K562 (cell line): ENCODE measurements around the gene HOXC11. TPM values are rescaled to one million over a fixed set of nuclear protein-coding genes. Genes with fewer than 3 reads are reported as not detected.
A peak's percentile ranks its signal among the peaks of the same experiment; 100 is the strongest.

Experiments used
- ATAC-seq: fragments of 200-7000 bp; cut with Tn5 transposase; 3 replicates; pipeline ENCODE4 v1.9.1; 2020; ENCODE audit warnings: moderate library complexity
- BruUV-seq: library from RNA; stranded (reverse); fragments of 400-500 nt; replicated peaks from 2 replicates; lab custom pipeline; 2021; lab: Mats Ljungman, UMichigan
- CTCF ChIA-PET: fragments of 300-600 bp; formaldehyde crosslinking; extraction: SDS; loops from one replicate; lab custom pipeline; 2021; ENCODE audit warnings: low intra/inter-chr PET ratio; lab: Yijun Ruan, JAX
- POLR2A ChIA-PET: fragments of 300-600, 350-650 bp; sonication (Branson Sonifier 250); formaldehyde crosslinking; extraction: SDS; loops from one replicate; lab custom pipeline; 2021; ENCODE audit warnings: antibody characterized with exemption, inconsistent platforms; lab: Yijun Ruan, JAX
- DNase-seq, 4 experiments: peaks; one replicate each; pipeline versions ENCODE4 v3.0.0 to v3.0.0-alpha.2; 2011 to 2018; ENCODE audit warnings: low spot score in 3 of 4, mixed read lengths in 3 of 4; ENCODE audit errors: extremely low read depth in 1 of 4
- FAIRE-seq: peaks from 2 replicates; lab custom pipeline; 2011; peaks lifted over from hg19 to GRCh38; lab: Jason Lieb, UNC
- H2AFZ ChIP-seq: 2 replicates; pipeline ENCODE4 v1.6.0; 2011; ENCODE audit warnings: low read depth, low read length, control low read depth, inconsistent platforms
- H3K27ac ChIP-seq: fragments of 200-600 bp; 3 replicates; pipeline ENCODE4 v1.8.0; 2011; ENCODE audit warnings: low read depth, mild to moderate bottlenecking, control low read depth, inconsistent platforms, low read length, moderate library complexity, mixed read lengths; ENCODE audit errors: extremely low read depth
- H3K27me3 ChIP-seq, 2 experiments: fragments of 300-600 bp in 1 of 2; 2 replicates in 1 of 2; 3 replicates in 1 of 2; pipeline versions ENCODE4 v1.6.0 to v1.8.0; 2011; ENCODE audit warnings: inconsistent platforms in 2 of 2, low read length in 2 of 2, mild to moderate bottlenecking in 1 of 2, mixed read lengths in 1 of 2, moderate library complexity in 1 of 2; ENCODE audit not compliant: control insufficient read depth in 2 of 2, insufficient read depth in 2 of 2
- H3K36me3 ChIP-seq: fragments of 300-600 bp; 3 replicates; pipeline ENCODE4 v1.8.0; 2011; ENCODE audit warnings: mild to moderate bottlenecking, low read length, inconsistent platforms; ENCODE audit not compliant: control insufficient read depth, insufficient read depth
- H3K4me1 ChIP-seq, 2 experiments: fragments of 200-600 bp in 1 of 2; replicated peaks in 1 of 2; 2 replicates in 1 of 2; 3 replicates in 1 of 2; pipeline versions ENCODE4 v1.5.1 to v1.8.0; 2011; ENCODE audit warnings: inconsistent platforms in 2 of 2, low read length in 2 of 2, mild to moderate bottlenecking in 1 of 2, mixed read lengths in 1 of 2, moderate library complexity in 1 of 2; ENCODE audit not compliant: control insufficient read depth in 2 of 2, insufficient read depth in 2 of 2
- H3K4me2 ChIP-seq: 2 replicates; pipeline ENCODE4 v1.6.1; 2011; ENCODE audit warnings: low read length, control low read depth, inconsistent platforms, mixed read lengths; ENCODE audit not compliant: insufficient read depth
- H3K4me3 ChIP-seq: fragments of 200-600 bp; sonication (generic), shearing (Covaris generic); 2 replicates; pipeline ENCODE4 v1.5.1; 2016; ENCODE audit warnings: control low read depth, inconsistent platforms
- H3K79me2 ChIP-seq: fragments of 200-600 bp; 3 replicates; pipeline ENCODE4 v1.8.0; 2011; ENCODE audit warnings: low read length, inconsistent platforms; ENCODE audit not compliant: control insufficient read depth, insufficient read depth
- H3K9ac ChIP-seq, 2 experiments: 2 replicates each; pipeline versions ENCODE4 v1.6.0 to v1.6.1; 2011; ENCODE audit warnings: low read depth in 2 of 2, low read length in 2 of 2, control low read depth in 1 of 2, inconsistent platforms in 1 of 2, mild to moderate bottlenecking in 1 of 2, mixed read lengths in 1 of 2; ENCODE audit not compliant: insufficient read depth in 1 of 2
- H3K9me1 ChIP-seq: one replicate; pipeline ENCODE4 v1.6.0; 2011; ENCODE audit warnings: inconsistent platforms, mild to moderate bottlenecking, low read length, moderate library complexity; ENCODE audit not compliant: control insufficient read depth, insufficient read depth
- H3K9me3 ChIP-seq: replicated peaks from 2 replicates; pipeline ENCODE4 v1.5.1; 2011; ENCODE audit warnings: low read depth, low read length, inconsistent platforms; ENCODE audit not compliant: control insufficient read depth, insufficient read depth
- H4K20me1 ChIP-seq: replicated peaks from 2 replicates; pipeline ENCODE4 v1.6.1; 2011; ENCODE audit warnings: low read length, inconsistent platforms, mixed read lengths; ENCODE audit not compliant: control insufficient read depth, insufficient read depth
- FOXK2 ChIP-seq, 2 experiments: fragments of 450-650 bp; IDR thresholded peaks in 1 of 2; conservative IDR thresholded peaks in 1 of 2; 2 replicates each; pipeline ENCODE4 v1.6.1; 2016; ENCODE audit warnings: low read depth in 2 of 2, mild to moderate bottlenecking in 1 of 2
- MEIS2 ChIP-seq: fragments of 450-650 bp; IDR thresholded peaks from 2 replicates; pipeline ENCODE4 v1.6.1; 2014; ENCODE audit warnings: mild to moderate bottlenecking; ENCODE audit not compliant: partially characterized antibody
- SMARCE1 ChIP-seq: fragments of 450-650 bp; IDR thresholded peaks from 2 replicates; pipeline ENCODE4 v1.7.1; 2016; ENCODE audit warnings: mild to moderate bottlenecking
- ZBTB7A ChIP-seq: IDR thresholded peaks from 2 replicates; pipeline ENCODE4 v1.6.1; 2011; ENCODE audit warnings: low read depth, mild to moderate bottlenecking, low read length, moderate library complexity, borderline replicate concordance; ENCODE audit not compliant: control insufficient read depth
- WGBS: fragments of 100-300 bp; shearing (Covaris generic); methylation state at CpG from one replicate; pipeline ENCODE4 v1.1.6; 2016; ENCODE audit warnings: low coverage, mixed read lengths; ENCODE audit not compliant: insufficient coverage; ENCODE audit errors: missing lambda C conversion rate; 5-methylcytosine and 5-hydroxymethylcytosine counted together
- in situ Hi-C: fragments of 300-500 bp; cut with MboI; formaldehyde crosslinking; loops from 4 replicates; pipeline ENCODE4 v1.15.0; 2018; ENCODE audit warnings: inconsistent platforms, mixed read lengths
- intact Hi-C: fragments of 100-400 bp; cut with micrococcal nuclease; formaldehyde crosslinking; loops from 2 replicates; pipeline ENCODE4 v1.14.2; 2022
- polyA plus RNA-seq, 8 experiments: library from polyadenylated mRNA; depleted of rRNA in 4 of 8; stranded (reverse) in 5 of 8; unstranded in 3 of 8; fragments of >200 nt; fragmentation: Nextera tagmentation in 2 of 8; fragmentation: Illumina TruSeq in 1 of 8; extraction: Ambion mirVana in 2 of 8; extraction: Trizol in 1 of 8; gene quantifications; 2 replicates each; pipeline versions ENCODE4 v1.2.1 to v1.2.3, GENCODE V29; 2011 to 2014; ENCODE audit warnings: inconsistent platforms in 1 of 8, missing spikeins in 1 of 8
- total RNA-seq, 7 experiments: library from RNA; depleted of rRNA in 6 of 7; stranded (reverse); fragments of >200 nt in 6 of 7; fragmentation: Illumina TruSeq in 2 of 7; extraction: Trizol in 2 of 7; gene quantifications; 2 replicates each; pipeline versions ENCODE4 v1.2.1 to v1.2.3, GENCODE V29; 2011 to 2021; ENCODE audit warnings: low replicate concordance in 1 of 7
- TF ChIP-seq, protein P1 (sequence below), 2 experiments: IDR thresholded peaks in 1 of 2; conservative IDR thresholded peaks in 1 of 2; 2 replicates each; pipeline ENCODE4 v1.6.1; 2016; ENCODE audit warnings: low read depth in 2 of 2, mild to moderate bottlenecking in 1 of 2, missing compliant biosample characterization in 1 of 2, missing genetic modification characterization in 1 of 2, moderate library complexity in 1 of 2
- TF ChIP-seq, protein P2 (sequence below): fragments of 450-650 bp; IDR thresholded peaks from 2 replicates; pipeline ENCODE4 v1.6.1; 2018; ENCODE audit warnings: mild to moderate bottlenecking, low read depth; ENCODE audit not compliant: partially characterized antibody
- TF ChIP-seq, protein P3 (sequence below): fragments of 450-650 bp; IDR thresholded peaks from 2 replicates; pipeline ENCODE4 v1.6.1; 2016
- TF ChIP-seq, protein P4 (sequence below), 3 experiments: fragments of 200-800 bp in 1 of 3; sonication (Bioruptor generic) in 1 of 3; sonication (generic) in 1 of 3; formaldehyde crosslinking in 1 of 3; IDR thresholded peaks; 2 replicates each; pipeline versions ENCODE4 v1.6.1 to v1.8.0; 2016 to 2022; ENCODE audit warnings: mild to moderate bottlenecking in 2 of 3, missing compliant biosample characterization in 2 of 3, missing genetic modification characterization in 2 of 3, missing genetic modification reagents in 1 of 3

The HOXC11 gene
- total and polyA plus RNA-seq, 9 of the 15 experiments (the other 6 are each of a cell fraction or from before 2014, with no cell fraction given) = not detected

DNA sequence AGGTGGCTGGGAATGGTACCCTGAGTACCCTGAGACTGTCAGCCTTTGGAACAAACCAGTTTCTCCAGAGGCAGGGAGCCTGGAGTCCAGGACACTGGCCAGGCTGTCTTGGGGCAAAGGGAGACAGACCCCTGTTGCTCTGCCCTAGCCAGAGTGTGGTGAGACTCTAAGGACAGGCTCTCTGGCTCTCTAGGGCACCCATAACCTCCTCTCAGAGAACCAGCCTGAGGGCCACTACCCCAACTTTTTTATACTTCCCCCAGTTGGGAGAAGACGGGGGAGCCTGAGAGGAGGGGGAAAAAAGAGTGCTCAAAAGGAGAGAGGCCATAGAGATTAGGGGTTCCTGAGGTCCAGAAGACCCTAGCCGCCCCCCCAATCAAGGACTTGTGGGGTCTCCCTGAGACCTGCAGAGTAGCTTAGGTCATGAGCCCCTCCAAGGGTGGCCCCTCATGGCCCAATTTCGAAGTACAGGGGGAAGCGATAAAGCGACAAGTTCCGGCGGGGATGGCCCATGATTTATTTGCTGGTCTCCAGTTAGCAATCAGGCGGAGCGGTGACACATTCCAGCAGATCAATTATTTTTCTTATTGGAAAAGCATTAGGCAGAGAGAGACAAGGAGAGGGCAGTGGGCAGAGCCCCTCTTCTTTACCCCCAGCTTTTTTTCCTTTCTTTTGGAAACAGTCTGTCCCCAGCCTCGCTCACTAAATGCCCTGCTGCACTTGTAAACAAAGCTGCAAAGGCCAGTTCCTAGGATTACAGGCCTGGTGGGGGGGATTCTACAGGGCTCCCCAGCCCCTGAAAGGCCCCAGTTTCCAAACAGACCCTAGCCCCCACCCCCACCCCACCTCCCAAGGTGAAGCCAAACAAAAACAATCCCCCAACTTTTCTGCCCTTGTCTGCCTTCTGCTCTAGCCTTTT lies 37.4 kb downstream of the HOXC11 start:
- peak overlapping the region; percentile 59; the same call in 1 of the 3 replicates for H3K27ac ChIP-seq
- intact Hi-C loops = loop anchor here (10.0 kb wide), 1 partner anchor 284 kb away; no protein-coding TSS in a partner anchor
- no peaks in the 10 kb centered on the region for H3K36me3 ChIP-seq
- H3K79me2 ChIP-seq = no peaks in the 10 kb centered on the region; the same call in 2 of the 3 replicates
- CTCF ChIA-PET = interaction anchor here (0.9 kb wide), 1 partner anchor 191 kb away, joined by 3 read pairs; no protein-coding TSS in a partner anchor
- H3K9me3 ChIP-seq = no peaks in the 10 kb centered on the region
- H3K4me1 ChIP-seq = peaks cover 14 to 23% of the 10 kb centered on the region in 2 experiments
- H3K9me1 ChIP-seq = no peaks in the 10 kb centered on the region
- peak overlapping the region; percentile 82 for H2AFZ ChIP-seq
- H4K20me1 ChIP-seq = no peaks in the 10 kb centered on the region; the same call in 1 of the 2 replicates
- no TSS peak for BruUV-seq
- WGBS = 64% methylated on average over 7 of the region's 10 CpGs
- FAIRE-seq (no peak), ATAC-seq (no peak; the same call in 1 of the 3 replicates), DNase-seq (no peak)
- H3K4me3 ChIP-seq = no peak overlapping the region
- peak overlapping the region; percentile 68 for H3K4me2 ChIP-seq
- POLR2A ChIA-PET = interaction anchor here (0.8 to 0.9 kb wide), 2 partner anchors 14 to 191 kb away, joined by 3 read pairs; no protein-coding TSS in a partner anchor
- H3K9ac ChIP-seq = peak overlapping the region; percentile 68 to 85; a peak in 2 of 4 replicates
- in situ Hi-C loops = no loop called here
- H3K27me3 ChIP-seq = no peaks in the 10 kb centered on the region
- 0 out of 2 replicates have a peak, but pooled peaks have one; percentile 30 for TF ChIP-seq ZBTB7A
- no peak for TF ChIP-seq SMARCE1
- peak; percentile 62 for TF ChIP-seq MEIS2
- TF ChIP-seq, protein P1, sequence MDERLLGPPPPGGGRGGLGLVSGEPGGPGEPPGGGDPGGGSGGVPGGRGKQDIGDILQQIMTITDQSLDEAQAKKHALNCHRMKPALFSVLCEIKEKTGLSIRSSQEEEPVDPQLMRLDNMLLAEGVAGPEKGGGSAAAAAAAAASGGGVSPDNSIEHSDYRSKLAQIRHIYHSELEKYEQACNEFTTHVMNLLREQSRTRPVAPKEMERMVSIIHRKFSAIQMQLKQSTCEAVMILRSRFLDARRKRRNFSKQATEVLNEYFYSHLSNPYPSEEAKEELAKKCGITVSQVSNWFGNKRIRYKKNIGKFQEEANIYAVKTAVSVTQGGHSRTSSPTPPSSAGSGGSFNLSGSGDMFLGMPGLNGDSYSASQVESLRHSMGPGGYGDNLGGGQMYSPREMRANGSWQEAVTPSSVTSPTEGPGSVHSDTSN (CRISPR knock-in tag; IDR thresholded peaks at IDR 0.05; ENCODE audit: low read depth) = no peak
- TF ChIP-seq, protein P1 (tag; conservative IDR thresholded peaks at IDR 0.05; ENCODE audit: low read depth) = peak; percentile 59
- TF ChIP-seq, protein P2, sequence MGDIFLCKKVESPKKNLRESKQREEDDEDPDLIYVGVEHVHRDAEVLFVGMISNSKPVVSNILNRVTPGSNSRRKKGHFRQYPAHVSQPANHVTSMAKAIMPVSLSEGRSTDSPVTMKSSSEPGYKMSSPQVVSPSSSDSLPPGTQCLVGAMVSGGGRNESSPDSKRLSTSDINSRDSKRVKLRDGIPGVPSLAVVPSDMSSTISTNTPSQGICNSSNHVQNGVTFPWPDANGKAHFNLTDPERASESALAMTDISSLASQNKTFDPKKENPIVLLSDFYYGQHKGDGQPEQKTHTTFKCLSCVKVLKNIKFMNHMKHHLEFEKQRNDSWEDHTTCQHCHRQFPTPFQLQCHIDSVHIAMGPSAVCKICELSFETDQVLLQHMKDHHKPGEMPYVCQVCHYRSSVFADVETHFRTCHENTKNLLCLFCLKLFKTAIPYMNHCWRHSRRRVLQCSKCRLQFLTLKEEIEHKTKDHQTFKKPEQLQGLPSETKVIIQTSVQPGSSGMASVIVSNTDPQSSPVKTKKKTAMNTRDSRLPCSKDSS = no peak
- TF ChIP-seq, protein P3, sequence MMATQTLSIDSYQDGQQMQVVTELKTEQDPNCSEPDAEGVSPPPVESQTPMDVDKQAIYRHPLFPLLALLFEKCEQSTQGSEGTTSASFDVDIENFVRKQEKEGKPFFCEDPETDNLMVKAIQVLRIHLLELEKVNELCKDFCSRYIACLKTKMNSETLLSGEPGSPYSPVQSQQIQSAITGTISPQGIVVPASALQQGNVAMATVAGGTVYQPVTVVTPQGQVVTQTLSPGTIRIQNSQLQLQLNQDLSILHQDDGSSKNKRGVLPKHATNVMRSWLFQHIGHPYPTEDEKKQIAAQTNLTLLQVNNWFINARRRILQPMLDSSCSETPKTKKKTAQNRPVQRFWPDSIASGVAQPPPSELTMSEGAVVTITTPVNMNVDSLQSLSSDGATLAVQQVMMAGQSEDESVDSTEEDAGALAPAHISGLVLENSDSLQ = peak; percentile 8; the same call in 1 of the 2 replicates
- TF ChIP-seq FOXK2 (conservative IDR thresholded peaks at IDR 0.05 in 1 of 2, IDR thresholded peaks at IDR 0.05 in 1 of 2; ENCODE audit: low read depth in 2 of 2) = 0 out of 4 replicates have a peak, but pooled peaks of 1 of the 2 experiments have one; percentile 13
- TF ChIP-seq, protein P4, sequence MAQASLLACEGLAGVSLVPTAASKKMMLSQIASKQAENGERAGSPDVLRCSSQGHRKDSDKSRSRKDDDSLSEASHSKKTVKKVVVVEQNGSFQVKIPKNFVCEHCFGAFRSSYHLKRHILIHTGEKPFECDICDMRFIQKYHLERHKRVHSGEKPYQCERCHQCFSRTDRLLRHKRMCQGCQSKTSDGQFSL (CRISPR knock-in tag; IDR thresholded peaks at IDR 0.05) = 0 out of 2 replicates have a peak, but pooled peaks have one; percentile 6
- TF ChIP-seq, protein P4 (tag; IDR thresholded peaks at IDR 0.05) = no peak
